Measurements from ENCODE around the gene LCE3D. TPM values are rescaled to one million over a fixed set of nuclear protein-coding genes. Genes with fewer than 3 reads are reported as not detected.

Gene LCE3D
- total and polyA plus RNA-seq, 2 experiments from 2014 or later, result not detected

DNA sequence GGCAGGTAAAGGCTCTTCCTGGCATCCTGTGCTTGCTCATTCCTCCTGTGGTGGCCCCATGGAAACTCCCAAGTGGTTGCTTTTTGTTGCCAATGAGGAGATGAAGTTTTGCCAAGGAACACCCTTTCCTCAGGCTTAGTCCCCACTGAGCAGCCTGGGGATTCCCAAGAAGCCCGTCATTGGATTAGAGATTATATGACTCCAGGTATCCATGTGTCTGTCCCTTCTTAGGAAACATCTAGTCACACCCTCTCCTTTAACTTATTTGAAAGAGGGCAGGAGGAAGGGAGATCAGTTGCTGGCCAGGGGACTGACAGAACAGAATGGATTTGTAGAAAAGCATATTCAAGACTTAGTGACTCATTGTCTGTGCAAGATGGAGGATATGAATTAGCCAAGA is 46.4 kb upstream of the LCE3D start (continued):
- TF ChIP-seq, protein P1, sequence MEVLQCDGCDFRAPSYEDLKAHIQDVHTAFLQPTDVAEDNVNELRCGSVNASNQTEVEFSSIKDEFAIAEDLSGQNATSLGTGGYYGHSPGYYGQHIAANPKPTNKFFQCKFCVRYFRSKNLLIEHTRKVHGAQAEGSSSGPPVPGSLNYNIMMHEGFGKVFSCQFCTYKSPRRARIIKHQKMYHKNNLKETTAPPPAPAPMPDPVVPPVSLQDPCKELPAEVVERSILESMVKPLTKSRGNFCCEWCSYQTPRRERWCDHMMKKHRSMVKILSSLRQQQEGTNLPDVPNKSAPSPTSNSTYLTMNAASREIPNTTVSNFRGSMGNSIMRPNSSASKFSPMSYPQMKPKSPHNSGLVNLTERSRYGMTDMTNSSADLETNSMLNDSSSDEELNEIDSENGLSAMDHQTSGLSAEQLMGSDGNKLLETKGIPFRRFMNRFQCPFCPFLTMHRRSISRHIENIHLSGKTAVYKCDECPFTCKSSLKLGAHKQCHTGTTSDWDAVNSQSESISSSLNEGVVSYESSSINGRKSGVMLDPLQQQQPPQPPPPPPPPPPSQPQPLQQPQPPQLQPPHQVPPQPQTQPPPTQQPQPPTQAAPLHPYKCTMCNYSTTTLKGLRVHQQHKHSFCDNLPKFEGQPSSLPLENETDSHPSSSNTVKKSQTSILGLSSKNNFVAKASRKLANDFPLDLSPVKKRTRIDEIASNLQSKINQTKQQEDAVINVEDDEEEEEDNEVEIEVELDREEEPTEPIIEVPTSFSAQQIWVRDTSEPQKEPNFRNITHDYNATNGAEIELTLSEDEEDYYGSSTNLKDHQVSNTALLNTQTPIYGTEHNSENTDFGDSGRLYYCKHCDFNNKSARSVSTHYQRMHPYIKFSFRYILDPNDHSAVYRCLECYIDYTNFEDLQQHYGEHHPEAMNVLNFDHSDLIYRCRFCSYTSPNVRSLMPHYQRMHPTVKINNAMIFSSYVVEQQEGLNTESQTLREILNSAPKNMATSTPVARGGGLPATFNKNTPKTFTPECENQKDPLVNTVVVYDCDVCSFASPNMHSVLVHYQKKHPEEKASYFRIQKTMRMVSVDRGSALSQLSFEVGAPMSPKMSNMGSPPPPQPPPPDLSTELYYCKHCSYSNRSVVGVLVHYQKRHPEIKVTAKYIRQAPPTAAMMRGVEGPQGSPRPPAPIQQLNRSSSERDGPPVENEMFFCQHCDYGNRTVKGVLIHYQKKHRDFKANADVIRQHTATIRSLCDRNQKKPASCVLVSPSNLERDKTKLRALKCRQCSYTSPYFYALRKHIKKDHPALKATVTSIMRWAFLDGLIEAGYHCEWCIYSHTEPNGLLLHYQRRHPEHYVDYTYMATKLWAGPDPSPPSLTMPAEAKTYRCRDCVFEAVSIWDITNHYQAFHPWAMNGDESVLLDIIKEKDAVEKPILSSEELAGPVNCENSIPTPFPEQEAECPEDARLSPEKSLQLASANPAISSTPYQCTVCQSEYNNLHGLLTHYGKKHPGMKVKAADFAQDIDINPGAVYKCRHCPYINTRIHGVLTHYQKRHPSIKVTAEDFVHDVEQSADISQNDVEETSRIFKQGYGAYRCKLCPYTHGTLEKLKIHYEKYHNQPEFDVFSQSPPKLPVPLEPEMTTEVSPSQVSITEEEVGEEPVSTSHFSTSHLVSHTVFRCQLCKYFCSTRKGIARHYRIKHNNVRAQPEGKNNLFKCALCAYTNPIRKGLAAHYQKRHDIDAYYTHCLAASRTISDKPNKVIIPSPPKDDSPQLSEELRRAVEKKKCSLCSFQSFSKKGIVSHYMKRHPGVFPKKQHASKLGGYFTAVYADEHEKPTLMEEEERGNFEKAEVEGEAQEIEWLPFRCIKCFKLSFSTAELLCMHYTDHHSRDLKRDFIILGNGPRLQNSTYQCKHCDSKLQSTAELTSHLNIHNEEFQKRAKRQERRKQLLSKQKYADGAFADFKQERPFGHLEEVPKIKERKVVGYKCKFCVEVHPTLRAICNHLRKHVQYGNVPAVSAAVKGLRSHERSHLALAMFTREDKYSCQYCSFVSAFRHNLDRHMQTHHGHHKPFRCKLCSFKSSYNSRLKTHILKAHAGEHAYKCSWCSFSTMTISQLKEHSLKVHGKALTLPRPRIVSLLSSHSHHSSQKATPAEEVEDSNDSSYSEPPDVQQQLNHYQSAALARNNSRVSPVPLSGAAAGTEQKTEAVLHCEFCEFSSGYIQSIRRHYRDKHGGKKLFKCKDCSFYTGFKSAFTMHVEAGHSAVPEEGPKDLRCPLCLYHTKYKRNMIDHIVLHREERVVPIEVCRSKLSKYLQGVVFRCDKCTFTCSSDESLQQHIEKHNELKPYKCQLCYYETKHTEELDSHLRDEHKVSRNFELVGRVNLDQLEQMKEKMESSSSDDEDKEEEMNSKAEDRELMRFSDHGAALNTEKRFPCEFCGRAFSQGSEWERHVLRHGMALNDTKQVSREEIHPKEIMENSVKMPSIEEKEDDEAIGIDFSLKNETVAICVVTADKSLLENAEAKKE (CRISPR knock-in tag; IDR thresholded peaks at IDR 0.05), result no peak
- TF ChIP-seq EZH2 (IDR thresholded peaks at IDR 0.05; ENCODE audit: low read depth, unreplicated experiment) (no peak), JUNB (IDR thresholded peaks at IDR 0.05; ENCODE audit: unreplicated experiment) (no peak), POLR2AphosphoS5 (IDR thresholded peaks at IDR 0.05; ENCODE audit: low read depth) (no peak)

DNA sequence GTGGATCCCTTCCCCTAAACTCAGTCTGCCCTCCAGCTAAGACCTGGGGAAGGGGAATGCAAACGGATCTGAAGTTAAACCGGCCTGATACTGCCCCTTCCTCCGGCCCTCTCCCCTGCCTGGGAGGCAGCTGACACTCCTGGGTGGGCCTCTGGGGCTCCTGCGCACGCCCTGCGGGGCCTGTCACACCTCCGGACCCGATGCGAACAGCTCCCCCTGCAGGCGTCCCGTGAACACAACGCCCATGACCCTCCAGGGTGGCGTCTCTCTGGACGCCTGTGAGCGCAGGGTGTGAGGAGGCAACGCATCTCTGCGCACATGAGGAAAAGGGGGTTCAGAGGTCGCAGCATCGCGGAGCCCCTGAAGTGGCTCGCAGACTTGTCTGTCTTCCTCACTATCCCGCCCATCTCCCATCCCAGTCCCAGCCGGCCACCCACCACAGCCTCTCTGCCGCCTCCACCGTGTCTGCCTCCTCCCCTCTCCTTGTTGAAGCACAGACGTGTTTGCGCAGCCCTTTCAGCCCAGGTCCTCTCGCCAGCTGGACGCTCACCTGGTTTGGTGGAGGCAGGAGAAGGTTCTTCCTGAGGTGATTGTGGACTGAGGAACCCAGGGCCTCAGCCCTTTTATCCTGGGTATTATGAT is 43.0 kb upstream of the LCE3D start:
- H3K27me3 ChIP-seq (ENCODE audit: insufficient read depth), result no peaks in the 10 kb centered on the region; the same call in 1 of the 2 replicates
- Mint-ChIP-seq H3K9me3 (peaks cover 29% of the 10 kb centered on the region), H3K4me1 (no peaks in the 10 kb centered on the region; the same call in 2 of the 3 replicates), H3K4me3 (no peak overlapping the region), H3K36me3 (ENCODE audit: low read depth) (peaks cover 17% of the 10 kb centered on the region), H3K27ac (no peak overlapping the region), H3K27me3 (ENCODE audit: insufficient read depth, low read depth, poor library complexity) (peaks cover 4% of the 10 kb centered on the region)
- H3K9me2 ChIP-seq (ENCODE audit: insufficient read depth), result peaks cover 16% of the 10 kb centered on the region
- H3K4me1 ChIP-seq (ENCODE audit: insufficient read depth), result peaks cover 5% of the 10 kb centered on the region; the same call in 1 of the 2 replicates
- no peak for TF ChIP-seq NANOG (IDR thresholded peaks at IDR 0.05; ENCODE audit: borderline replicate concordance)
- TF ChIP-seq, protein P2, sequence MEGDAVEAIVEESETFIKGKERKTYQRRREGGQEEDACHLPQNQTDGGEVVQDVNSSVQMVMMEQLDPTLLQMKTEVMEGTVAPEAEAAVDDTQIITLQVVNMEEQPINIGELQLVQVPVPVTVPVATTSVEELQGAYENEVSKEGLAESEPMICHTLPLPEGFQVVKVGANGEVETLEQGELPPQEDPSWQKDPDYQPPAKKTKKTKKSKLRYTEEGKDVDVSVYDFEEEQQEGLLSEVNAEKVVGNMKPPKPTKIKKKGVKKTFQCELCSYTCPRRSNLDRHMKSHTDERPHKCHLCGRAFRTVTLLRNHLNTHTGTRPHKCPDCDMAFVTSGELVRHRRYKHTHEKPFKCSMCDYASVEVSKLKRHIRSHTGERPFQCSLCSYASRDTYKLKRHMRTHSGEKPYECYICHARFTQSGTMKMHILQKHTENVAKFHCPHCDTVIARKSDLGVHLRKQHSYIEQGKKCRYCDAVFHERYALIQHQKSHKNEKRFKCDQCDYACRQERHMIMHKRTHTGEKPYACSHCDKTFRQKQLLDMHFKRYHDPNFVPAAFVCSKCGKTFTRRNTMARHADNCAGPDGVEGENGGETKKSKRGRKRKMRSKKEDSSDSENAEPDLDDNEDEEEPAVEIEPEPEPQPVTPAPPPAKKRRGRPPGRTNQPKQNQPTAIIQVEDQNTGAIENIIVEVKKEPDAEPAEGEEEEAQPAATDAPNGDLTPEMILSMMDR (conservative IDR thresholded peaks at IDR 0.05; ENCODE audit: low read depth in 2 of 2), result peak; percentile 79 to 83
- TF ChIP-seq EZH2phosphoT487 (IDR thresholded peaks at IDR 0.05; ENCODE audit: unreplicated experiment), result no peak
- TF ChIP-seq, protein P3, sequence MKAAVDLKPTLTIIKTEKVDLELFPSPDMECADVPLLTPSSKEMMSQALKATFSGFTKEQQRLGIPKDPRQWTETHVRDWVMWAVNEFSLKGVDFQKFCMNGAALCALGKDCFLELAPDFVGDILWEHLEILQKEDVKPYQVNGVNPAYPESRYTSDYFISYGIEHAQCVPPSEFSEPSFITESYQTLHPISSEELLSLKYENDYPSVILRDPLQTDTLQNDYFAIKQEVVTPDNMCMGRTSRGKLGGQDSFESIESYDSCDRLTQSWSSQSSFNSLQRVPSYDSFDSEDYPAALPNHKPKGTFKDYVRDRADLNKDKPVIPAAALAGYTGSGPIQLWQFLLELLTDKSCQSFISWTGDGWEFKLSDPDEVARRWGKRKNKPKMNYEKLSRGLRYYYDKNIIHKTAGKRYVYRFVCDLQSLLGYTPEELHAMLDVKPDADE (IDR thresholded peaks at IDR 0.05), result no peak
- TF ChIP-seq, protein P4, sequence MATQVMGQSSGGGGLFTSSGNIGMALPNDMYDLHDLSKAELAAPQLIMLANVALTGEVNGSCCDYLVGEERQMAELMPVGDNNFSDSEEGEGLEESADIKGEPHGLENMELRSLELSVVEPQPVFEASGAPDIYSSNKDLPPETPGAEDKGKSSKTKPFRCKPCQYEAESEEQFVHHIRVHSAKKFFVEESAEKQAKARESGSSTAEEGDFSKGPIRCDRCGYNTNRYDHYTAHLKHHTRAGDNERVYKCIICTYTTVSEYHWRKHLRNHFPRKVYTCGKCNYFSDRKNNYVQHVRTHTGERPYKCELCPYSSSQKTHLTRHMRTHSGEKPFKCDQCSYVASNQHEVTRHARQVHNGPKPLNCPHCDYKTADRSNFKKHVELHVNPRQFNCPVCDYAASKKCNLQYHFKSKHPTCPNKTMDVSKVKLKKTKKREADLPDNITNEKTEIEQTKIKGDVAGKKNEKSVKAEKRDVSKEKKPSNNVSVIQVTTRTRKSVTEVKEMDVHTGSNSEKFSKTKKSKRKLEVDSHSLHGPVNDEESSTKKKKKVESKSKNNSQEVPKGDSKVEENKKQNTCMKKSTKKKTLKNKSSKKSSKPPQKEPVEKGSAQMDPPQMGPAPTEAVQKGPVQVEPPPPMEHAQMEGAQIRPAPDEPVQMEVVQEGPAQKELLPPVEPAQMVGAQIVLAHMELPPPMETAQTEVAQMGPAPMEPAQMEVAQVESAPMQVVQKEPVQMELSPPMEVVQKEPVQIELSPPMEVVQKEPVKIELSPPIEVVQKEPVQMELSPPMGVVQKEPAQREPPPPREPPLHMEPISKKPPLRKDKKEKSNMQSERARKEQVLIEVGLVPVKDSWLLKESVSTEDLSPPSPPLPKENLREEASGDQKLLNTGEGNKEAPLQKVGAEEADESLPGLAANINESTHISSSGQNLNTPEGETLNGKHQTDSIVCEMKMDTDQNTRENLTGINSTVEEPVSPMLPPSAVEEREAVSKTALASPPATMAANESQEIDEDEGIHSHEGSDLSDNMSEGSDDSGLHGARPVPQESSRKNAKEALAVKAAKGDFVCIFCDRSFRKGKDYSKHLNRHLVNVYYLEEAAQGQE (IDR thresholded peaks at IDR 0.05; ENCODE audit: unreplicated experiment), result no peak
- 0 out of 2 replicates have a peak overlapping the region, but pooled peaks have one; percentile 51 for H3K4me2 ChIP-seq
- H3F3A ChIP-seq (replicated peaks; ENCODE audit: low read depth), result no peaks in the 10 kb centered on the region
- H3K36me3 ChIP-seq (ENCODE audit: insufficient read depth), result peaks cover 4% of the 10 kb centered on the region; the same call in 1 of the 2 replicates
- no peaks in the 10 kb centered on the region for H3K79me2 ChIP-seq (replicated peaks; ENCODE audit: insufficient read depth)
- peak overlapping the region; percentile 97 for H2AFZ ChIP-seq
- ATAC-seq (peak; percentile 100), DNase-seq (ENCODE audit: low spot score) (peak; percentile 89)
- no peak overlapping the region for H3K27ac ChIP-seq (ENCODE audit: low read depth)
- no peaks in the 10 kb centered on the region for H4K20me1 ChIP-seq (replicated peaks; ENCODE audit: insufficient read depth)
- no peak overlapping the region for H3K4me3 ChIP-seq
